Measurements from ENCODE around the gene PIF1. TPM values are rescaled to one million over a fixed set of nuclear protein-coding genes. Genes with fewer than 3 reads are reported as not detected.

Gene PIF1
- polyA plus RNA-seq, 1 donor from 2014 or later, result 0.78 TPM

GRCh38 chr15:64792282-64792681, 33.2 kb downstream of the PIF1 start:
- no peaks in the 10 kb centered on the region for H3K79me2 ChIP-seq (replicated peaks; ENCODE audit: insufficient read depth, low read length)

GRCh38 chr15:64791401-64791800, 34.0 kb downstream of the PIF1 start:
- no peaks in the 10 kb centered on the region for H3K79me2 ChIP-seq (replicated peaks; ENCODE audit: insufficient read depth, low read length)
- H3K4me2 ChIP-seq (ENCODE audit: low read length), result no peak overlapping the region
- no peak overlapping the region for H3K9ac ChIP-seq (ENCODE audit: low read length)
- no peaks in the 10 kb centered on the region for H3F3A ChIP-seq (ENCODE audit: insufficient read depth, low read length, poor library complexity, severe bottlenecking)
- no peaks in the 10 kb centered on the region for H3K9me2 ChIP-seq (ENCODE audit: insufficient read depth, low read length)
- H3K36me3 ChIP-seq (ENCODE audit: insufficient read depth, low read length), result no peaks in the 10 kb centered on the region
- no peak overlapping the region for H3K4me3 ChIP-seq (ENCODE audit: low read length)
- no peaks in the 10 kb centered on the region for H4K20me1 ChIP-seq (ENCODE audit: insufficient read depth)
- H3K27ac ChIP-seq (ENCODE audit: low read length), result no peak overlapping the region
- H3K9me3 ChIP-seq (ENCODE audit: low read length), result no peaks in the 10 kb centered on the region
- no peak overlapping the region for H2AFZ ChIP-seq (ENCODE audit: low read depth, low read length)
- no peaks in the 10 kb centered on the region for H3K27me3 ChIP-seq (ENCODE audit: insufficient read depth, low read depth, low read length)
- TF ChIP-seq MXI1 (conservative IDR thresholded peaks at IDR 0.05; ENCODE audit: poor library complexity, severe bottlenecking) (no peak), POLR2AphosphoS5 (IDR thresholded peaks at IDR 0.05) (no peak), RAD21 (conservative IDR thresholded peaks at IDR 0.05) (no peak), REST (IDR thresholded peaks at IDR 0.05; ENCODE audit: borderline replicate concordance) (no peak), TAF1 (IDR thresholded peaks at IDR 0.05; ENCODE audit: low read depth) (no peak), SMC3 (conservative IDR thresholded peaks at IDR 0.05; ENCODE audit: poor library complexity) (no peak), EZH2 (IDR thresholded peaks at IDR 0.05; ENCODE audit: borderline replicate concordance, insufficient read depth, low read length, poor library complexity, severe bottlenecking) (no peak), CTCF (IDR thresholded peaks at IDR 0.05; ENCODE audit: poor library complexity, severe bottlenecking) (no peak), EP300 (conservative IDR thresholded peaks at IDR 0.05; ENCODE audit: poor library complexity, severe bottlenecking) (no peak)

More at GRCh38 chr15:64792282-64792681, 33.2 kb downstream of the PIF1 start:
- Histone ChIP-seq H4K20me1 (ENCODE audit: insufficient read depth) (no peaks in the 10 kb centered on the region), H3K9me3 (ENCODE audit: low read length) (no peaks in the 10 kb centered on the region), H3K36me3 (ENCODE audit: insufficient read depth, low read length) (no peaks in the 10 kb centered on the region), H3K4me3 (ENCODE audit: low read length) (no peak overlapping the region), H2AFZ (ENCODE audit: low read depth, low read length) (no peak overlapping the region), H3K9ac (ENCODE audit: low read length) (no peak overlapping the region), H3F3A (ENCODE audit: insufficient read depth, low read length, poor library complexity, severe bottlenecking) (no peaks in the 10 kb centered on the region), H3K4me2 (ENCODE audit: low read length) (no peak overlapping the region), H3K9me2 (ENCODE audit: insufficient read depth, low read length) (no peaks in the 10 kb centered on the region), H3K27me3 (ENCODE audit: insufficient read depth, low read depth, low read length) (no peaks in the 10 kb centered on the region), H3K27ac (ENCODE audit: low read length) (no peak overlapping the region)
- TF ChIP-seq POLR2AphosphoS5 (IDR thresholded peaks at IDR 0.05) (no peak), EP300 (conservative IDR thresholded peaks at IDR 0.05; ENCODE audit: poor library complexity, severe bottlenecking) (no peak), MXI1 (conservative IDR thresholded peaks at IDR 0.05; ENCODE audit: poor library complexity, severe bottlenecking) (no peak), CTCF (IDR thresholded peaks at IDR 0.05; ENCODE audit: poor library complexity, severe bottlenecking) (no peak), EZH2 (IDR thresholded peaks at IDR 0.05; ENCODE audit: borderline replicate concordance, insufficient read depth, low read length, poor library complexity, severe bottlenecking) (no peak), RAD21 (conservative IDR thresholded peaks at IDR 0.05) (no peak)

All from neural cell (in vitro differentiated cells).